Measurements from ENCODE around the gene FXR2.
"Not testable (repeated sequence)": the region's sequence is repeated elsewhere in the genome, so short reads cannot be mapped to it uniquely, and the experiment has no call there.

Gene FXR2

GRCh38 chr17:7614425-7615264, at the start of gene FXR2:
TSS of gene FXR2 (minus strand) at chr17:7614897. CDS start at chr17:7614532, 365 bp downstream.
- DNase-seq (ENCODE audit: low spot score), result peak; percentile 95

GRCh38 chr17:7656958-7657609, 42.4 kb upstream of the FXR2 start:
- DNase-seq (ENCODE audit: low spot score), result no peak

GRCh38 chr17:7655541-7655840, 40.8 kb upstream of the FXR2 start:
- peak; percentile 3 for DNase-seq (ENCODE audit: low spot score)

GRCh38 chr17:7654832-7655540, 40.3 kb upstream of the FXR2 start:
- peak; percentile 3 for DNase-seq (ENCODE audit: low spot score)

GRCh38 chr17:7652388-7653356, 38.0 kb upstream of the FXR2 start:
- no peak for DNase-seq (ENCODE audit: low spot score)

- DNase-seq (ENCODE audit: low spot score), result peak; percentile 43
These were observed 37.1 kb upstream of the FXR2 start for GRCh38 chr17:7651665-7652387.

- DNase-seq (ENCODE audit: low spot score), result no peak
These were observed 36.5 kb upstream of the FXR2 start for GRCh38 chr17:7651097-7651664.

GRCh38 chr17:7650509-7651096, 35.9 kb upstream of the FXR2 start, which contains the start of gene ATP1B2:
TSS of gene ATP1B2 (plus strand) at chr17:7650926. CDS start at chr17:7651519, 593 bp downstream.
- peak; percentile 91 for DNase-seq (ENCODE audit: low spot score)

GRCh38 chr17:7647018-7647417, 32.3 kb upstream of the FXR2 start:
- no peak for DNase-seq (ENCODE audit: low spot score)

GRCh38 chr17:7646457-7646856, 31.8 kb upstream of the FXR2 start:
- DNase-seq (ENCODE audit: low spot score), result no peak

GRCh38 chr17:7644775-7645174, 30.1 kb upstream of the FXR2 start:
- no peak for DNase-seq (ENCODE audit: low spot score)

GRCh38 chr17:7641635-7642034, 26.9 kb upstream of the FXR2 start:
- not testable (repeated sequence) for DNase-seq (ENCODE audit: low spot score)

GRCh38 chr17:7640783-7641182, 26.1 kb upstream of the FXR2 start:
- no peak for DNase-seq (ENCODE audit: low spot score)

- DNase-seq (ENCODE audit: low spot score), result no peak
These were observed 21.5 kb upstream of the FXR2 start for GRCh38 chr17:7636163-7636562.

GRCh38 chr17:7634384-7634783, 19.7 kb upstream of the FXR2 start:
- peak; percentile 77 for DNase-seq (ENCODE audit: low spot score)

GRCh38 chr17:7633093-7633492, 18.4 kb upstream of the FXR2 start:
- DNase-seq (ENCODE audit: low spot score), result no peak

- DNase-seq (ENCODE audit: low spot score), result peak; percentile 62
These were observed 17.8 kb upstream of the FXR2 start for GRCh38 chr17:7632492-7632894.

GRCh38 chr17:7631398-7632380, 17.0 kb upstream of the FXR2 start:
- DNase-seq (ENCODE audit: low spot score), result no peak

Measured in D341Med (cell line).